HG02884 (cell line): Measurements from ENCODE around the gene MIDN.

ENCODE experiments used
- ATAC-seq: cut with Tn5 transposase; IDR thresholded peaks from one replicate; pipeline ENCODE4 v1.9.1; 2021; ENCODE audit warnings: mild to moderate bottlenecking, moderate library complexity; ENCODE audit not compliant: unreplicated experiment

Gene MIDN

DNA sequence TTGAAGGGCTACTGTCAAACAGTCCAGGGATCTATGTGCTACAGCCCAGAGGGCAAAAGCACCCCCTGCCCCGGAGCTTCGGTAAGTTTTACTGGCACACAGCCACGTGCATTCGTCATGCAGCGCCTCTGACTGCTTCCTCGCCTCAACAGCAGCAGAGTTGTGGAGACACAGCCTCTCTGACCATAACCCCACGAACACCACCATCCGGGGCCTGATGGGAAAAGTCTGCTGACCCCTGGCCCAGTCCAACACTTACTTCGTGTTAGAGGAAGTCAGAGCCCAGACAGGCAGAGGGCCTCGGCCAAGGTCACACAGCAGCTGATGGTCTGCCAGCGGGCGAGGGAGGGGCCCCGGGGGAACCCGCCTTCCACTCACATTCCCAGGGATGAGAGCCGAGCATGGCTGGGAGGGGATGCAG lies 15.7 kb upstream of the MIDN start:
- no peak for ATAC-seq

DNA sequence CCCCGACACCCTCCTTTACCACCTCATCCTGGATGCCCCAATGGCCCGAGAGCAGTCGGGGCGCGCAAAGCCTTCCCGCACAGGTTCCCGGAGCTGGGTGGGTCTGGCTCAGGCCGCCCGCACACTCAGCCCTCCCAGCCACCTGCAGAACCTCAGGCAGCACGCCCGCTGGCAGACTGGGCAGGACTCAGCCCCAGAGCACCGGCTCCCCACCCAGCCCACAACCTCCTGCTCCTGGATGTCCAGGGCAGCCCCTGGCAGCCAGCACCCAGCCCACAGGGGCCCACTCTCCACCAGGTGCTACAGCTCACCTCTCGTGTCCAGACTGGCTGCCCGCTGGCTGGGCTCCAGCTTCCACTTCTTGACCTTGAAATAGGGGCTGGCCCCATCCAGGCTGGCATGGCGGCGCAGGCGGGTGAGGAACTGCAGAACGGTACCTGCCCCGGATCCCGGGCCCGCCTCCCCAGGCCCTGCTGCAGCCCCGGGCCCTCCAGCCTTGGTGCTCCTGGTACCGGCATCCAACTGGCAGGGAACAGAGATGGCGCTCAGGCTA lies 15.2 kb upstream of the MIDN start:
- ATAC-seq, result no peak

DNA sequence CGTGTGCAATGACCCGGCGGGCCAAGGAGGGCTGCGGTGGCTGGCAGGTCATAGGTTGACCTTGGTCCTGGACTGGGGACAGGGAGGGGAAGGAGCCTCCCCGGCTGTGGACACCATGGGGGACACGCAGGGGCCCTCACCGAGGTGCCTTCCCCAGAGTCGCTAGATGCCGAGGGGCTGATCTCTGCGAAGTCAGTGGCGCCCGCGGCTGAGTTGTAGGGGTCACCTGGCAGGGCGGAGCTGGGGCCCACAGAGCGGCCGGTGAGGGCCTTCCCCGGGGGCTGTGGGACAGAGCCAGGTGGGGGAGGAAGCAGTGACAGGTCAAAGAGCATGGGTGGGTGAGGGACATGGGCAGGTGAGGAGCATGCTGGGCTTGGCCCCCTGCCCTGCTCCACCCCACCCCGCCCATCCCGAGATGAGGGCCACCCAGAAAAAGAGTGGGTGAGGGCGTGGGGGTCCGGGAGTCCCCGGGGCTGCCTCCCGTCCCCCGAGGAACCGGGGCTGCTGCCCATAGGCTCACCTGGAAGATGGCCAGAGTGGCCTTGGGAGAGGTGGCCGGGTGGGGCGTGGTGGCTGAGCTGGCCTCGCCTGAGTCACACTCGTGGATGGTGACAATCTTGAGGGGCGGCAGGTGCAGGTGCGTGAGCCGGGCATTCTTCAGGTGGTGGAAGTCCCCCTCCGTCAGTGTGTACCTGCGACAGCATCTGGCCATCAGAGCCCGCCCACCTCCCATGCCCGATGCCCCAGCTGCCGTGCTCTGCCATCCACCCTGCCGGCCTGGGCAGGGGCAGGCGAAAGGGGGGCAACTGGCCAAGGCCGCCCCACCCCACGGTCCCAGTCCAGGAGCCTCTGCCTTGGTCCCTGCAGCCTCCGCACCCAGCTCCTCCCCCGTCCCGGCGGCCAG lies 14.1 kb upstream of the MIDN start:
- ATAC-seq, result no peak

DNA sequence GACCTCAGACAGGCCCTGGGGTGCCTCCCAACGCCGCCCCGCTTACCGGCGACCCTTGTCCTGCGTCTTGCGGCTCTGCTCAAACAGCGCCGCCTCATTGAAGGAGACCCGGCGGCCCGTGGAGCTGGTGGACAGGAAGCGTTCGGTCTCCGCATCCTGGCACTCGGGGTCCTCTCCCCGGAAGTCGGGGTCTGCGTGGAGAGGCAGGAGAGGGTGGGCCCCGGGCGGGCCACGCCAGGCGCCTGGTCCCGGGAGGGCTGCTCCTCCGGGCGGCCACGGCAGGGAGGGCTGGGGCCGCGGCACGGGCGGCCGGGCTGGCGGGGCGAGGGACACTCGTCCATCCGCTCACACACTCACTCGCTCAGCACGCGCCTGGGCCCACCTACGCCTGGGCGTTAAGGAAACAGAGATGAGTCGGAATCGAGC lies 13.4 kb upstream of the MIDN start:
- no peak for ATAC-seq

GRCh38 chr19:1235625-1236538 lies 12.5 kb upstream of the MIDN start:
- no peak for ATAC-seq

DNA sequence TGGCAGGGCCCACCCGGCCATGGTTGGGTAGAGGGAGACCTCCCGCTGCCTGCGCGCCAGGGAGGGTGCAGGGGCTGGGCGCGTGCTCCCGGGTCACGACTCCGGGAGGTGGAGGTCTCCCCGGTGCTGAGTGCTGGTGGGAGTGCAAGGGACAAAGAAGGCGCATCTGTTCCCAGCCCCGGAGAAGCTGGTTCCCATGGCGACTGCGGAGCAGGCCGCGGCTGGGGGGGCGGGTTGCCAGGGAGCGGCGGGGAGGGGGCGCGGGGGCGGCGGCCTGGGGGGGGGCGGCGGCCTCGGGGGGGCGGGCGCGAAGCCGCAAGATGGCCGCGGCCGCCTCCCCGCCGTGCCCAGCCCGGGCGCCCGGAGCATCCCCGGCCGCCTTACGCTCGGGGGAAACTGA lies 11.8 kb upstream of the MIDN start:
- ATAC-seq, result no peak

DNA sequence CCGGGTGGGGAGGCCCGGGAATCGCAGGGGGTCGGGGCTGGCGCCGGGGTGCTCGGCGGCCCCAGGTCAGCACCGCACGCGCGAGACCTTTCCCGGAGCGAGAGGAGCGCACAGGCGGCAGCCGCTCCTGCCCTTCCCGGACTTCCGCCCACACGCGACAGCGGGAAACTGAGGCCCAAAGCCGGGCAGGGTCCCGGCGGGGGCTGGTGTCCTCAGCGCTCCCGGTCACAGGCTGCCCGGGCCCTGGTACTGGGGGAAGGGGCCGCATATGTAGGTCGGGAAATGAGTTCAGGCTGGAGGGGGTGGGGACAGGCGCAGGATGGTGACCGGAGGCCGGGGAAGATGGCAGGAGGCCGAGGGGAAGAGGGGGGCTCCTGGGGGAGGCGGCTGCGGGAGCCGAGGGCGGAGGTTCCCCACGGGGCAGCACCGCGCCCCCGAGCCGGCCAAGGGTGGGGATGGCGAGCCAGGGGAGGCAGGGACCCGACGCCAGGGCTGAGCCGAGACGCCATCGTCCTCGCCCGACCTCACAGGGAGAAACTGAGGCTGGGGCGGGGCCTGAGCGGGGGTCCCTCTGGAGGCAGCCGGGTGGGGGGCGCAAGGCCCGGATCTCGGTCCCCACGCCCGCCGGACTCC lies 11.2 kb upstream of the MIDN start:
- no peak for ATAC-seq

DNA sequence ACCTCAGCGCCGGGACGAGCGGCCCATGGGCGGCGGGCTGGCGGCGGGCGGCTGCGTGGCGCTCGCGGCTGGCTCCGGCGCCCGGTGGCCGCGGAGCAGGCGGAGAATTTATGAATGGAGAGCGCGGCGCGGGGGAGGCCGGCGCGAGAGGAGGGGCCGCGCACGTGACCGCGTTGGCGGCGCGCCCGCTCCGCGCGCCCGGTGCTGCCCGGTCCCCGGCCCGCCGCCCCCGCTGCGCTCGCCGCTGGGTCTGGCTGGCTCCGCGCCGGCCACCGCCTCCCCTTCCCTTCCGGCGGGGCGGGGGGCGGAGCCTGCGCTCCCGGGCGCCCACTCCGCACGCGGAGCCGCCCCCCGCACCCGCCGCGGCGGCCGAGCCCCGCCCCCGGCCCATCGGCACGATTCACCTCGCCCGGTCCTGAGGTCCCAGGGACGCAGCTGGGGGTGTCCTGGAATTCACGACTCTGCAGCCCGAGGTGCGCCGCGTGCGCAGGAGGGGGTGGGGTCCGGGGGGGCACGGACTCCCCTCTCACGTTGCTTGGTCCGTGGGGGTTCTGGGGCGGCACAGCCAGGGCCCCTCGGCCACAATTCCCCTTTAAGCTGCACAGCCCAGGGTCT lies 10.5 kb upstream of the MIDN start, which contains the start of gene CBARP:
Gene CBARP, minus strand, starts transcription at position 252 of the 615 bp plus-strand sequence. CDS start 1,905 bp downstream, outside the sequence.
- ATAC-seq, result no peak

- ATAC-seq, result no peak
These were observed 9.7 kb upstream of the MIDN start for GRCh38 chr19:1238369-1239303.

- ATAC-seq, result no peak
These were observed 9.0 kb upstream of the MIDN start for GRCh38 chr19:1239420-1239795.

GRCh38 chr19:1239796-1240737 lies 8.3 kb upstream of the MIDN start:
- no peak for ATAC-seq

DNA sequence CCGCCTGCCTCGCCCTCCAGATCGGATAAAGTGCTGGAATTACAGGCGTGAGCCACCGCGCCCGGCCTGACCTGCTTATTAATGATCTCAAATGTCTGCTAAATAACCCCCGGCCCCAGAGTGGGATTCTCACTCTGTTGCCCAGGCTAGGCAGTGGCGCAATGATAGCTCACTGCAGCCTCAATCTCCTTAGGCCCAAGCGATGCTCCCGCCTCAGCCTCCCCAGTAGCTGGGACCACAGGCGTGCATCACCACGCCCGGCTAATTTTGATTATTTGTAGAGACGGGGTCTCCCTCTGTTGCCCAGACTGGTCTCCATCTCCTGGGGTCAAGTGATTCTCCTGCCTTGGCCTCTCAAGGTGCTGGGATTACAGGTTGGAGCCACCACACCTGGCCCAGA lies 7.5 kb upstream of the MIDN start:
- ATAC-seq, result no peak

GRCh38 chr19:1241417-1242095 lies 6.8 kb upstream of the MIDN start, which contains the start of gene ATP5F1D:
Gene ATP5F1D, plus strand, starts transcription at chr19:1241751. Its CDS starts 100 bp downstream, at chr19:1241851.
- ATAC-seq, result no peak

GRCh38 chr19:1243768-1244692 lies 4.4 kb upstream of the MIDN start:
- no peak for ATAC-seq

GRCh38 chr19:1244693-1245451 lies 3.5 kb upstream of the MIDN start:
- ATAC-seq, result no peak
